Mesenteric fat pad (tissue), 1 donor: ENCODE measurements around the gene COL27A1. TPM values are rescaled to one million over a fixed set of nuclear protein-coding genes. Genes with fewer than 3 reads are reported as not detected.

Experiments used
- DNase-seq: peaks from one replicate; pipeline ENCODE4 v3.0.0-alpha.2; 2020; ENCODE audit warnings: low spot score
- total RNA-seq: library from RNA; stranded (reverse); fragmentation: NEBNext Ultra II Directional; extraction: Animal tissue kit (Norgen Biotek cat#: 25700); gene quantifications from one replicate; pipeline ENCODE4 v1.2.1, GENCODE V29; 2021
- donor health status: DM: yes; HTN: yes; CAD: no.

The COL27A1 gene
- total RNA-seq, 1 donor from 2014 or later, result 101 TPM

DNA sequence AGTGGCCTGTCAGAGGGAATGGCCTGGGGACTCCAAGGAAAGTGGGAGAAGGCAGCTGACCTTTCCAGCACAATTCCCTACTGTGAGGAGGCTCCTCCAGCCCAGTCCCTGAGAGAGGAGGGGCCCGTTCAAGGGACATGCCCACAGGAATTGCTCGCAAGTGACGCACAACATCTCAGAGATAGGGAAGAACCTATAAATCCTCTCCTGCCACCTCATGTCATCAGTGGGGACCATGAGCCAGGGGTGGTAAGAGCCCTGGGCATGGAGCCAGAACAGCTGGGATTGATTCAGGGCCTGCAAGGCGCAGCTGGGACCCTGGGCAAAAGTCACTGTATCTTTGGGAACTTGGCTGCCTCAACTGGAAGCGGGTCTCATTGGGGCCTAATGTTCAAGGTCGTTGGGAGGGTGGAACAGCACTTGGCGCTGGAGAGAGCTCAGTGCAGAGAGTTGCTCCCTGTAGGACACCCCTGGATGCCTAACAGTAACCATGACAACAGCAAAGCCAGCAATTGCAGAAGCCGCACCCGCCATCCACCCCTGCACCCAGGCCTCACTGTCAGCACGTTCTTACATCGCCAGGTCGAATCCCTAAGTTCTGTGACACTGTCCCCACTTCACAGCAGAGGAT, 126.3 kb downstream of the COL27A1 start:
- peak; percentile 88 for DNase-seq

DNA sequence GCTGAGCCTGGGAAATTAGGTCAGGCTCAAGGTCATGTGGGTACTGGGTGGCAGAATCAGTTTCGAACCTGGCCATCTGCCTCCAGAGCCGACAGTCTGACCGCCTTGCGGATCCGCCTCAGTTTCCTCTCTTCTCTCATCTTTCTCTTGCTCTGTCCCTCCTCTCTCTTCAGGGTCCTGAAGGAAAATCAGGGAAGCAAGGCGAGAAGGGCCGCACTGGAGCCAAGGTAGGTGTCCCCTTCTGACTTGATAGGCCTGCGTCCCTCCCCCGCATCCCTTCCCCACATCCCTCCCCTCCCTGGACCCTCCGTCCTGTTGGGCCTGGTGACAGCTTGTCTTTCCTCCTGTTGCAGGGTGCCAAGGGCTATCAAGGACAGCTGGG, 126.8 kb downstream of the COL27A1 start:
- no peak for DNase-seq

DNA sequence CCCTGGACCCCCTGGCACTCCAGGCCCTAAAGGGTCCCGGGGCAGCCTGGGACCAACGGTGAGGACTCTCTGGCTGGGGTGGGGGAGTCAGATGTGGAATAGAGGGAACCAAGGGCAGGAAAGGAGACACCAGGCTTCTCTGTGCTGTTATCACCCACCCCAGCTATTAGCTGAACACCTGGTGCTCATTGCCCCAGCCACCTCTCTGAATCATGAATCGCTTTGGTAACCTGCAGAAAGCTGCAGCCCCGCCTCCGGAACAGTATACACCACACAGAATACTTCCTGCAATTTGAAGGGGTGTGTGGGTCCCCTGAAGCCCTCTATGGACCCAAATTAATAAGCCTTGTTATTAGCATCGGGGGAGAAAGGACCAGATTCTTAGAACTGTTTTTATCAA, 127.2 kb downstream of the COL27A1 start:
- DNase-seq, result peak; percentile 74

DNA sequence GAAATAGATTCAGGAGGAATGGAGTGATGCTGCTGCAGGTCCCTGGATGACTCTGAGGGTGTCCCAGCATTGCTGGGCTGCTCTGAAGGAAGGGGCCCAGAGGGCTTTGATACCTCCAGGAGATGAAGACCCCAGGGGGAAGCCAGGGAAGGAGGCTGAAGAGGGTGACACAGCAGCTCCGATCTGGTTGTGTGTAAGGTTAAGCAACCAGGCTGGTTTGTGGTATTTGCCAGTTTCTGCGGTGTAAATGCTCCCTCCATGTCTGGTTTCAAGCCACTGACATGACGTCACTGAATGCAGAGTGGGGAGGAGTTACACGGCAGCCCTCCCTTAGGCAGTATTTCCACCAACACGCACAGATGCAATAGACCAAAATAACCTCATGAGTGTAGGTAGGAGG, 127.6 kb downstream of the COL27A1 start:
- peak; percentile 28 for DNase-seq

DNA sequence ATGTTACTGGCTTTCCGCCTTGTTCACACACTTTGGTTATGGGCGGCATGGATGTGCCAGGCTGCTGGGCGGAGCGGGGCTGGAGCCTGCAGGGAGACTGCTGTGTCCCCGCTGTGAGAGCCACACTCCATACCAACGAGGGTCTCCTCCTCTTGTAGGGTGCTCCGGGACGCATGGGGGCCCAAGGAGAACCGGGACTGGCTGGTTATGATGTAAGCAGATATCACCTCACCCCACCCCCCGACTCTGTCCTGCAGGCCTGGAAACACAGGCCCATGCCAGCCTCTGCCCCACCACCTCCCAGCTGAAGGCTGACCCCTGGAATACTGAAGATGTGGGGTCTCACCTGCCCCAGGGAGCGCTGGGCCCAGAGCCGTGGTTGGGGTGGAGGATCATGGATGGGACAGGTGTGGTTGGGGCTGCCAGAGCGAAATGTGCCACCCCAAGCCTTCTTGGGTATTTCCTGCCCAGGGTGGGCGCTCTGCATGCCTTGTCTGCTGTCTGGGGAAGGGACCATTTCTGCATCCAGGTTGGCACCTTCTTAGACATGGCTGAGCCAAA, 128.3 kb downstream of the COL27A1 start:
- DNase-seq, result peak; percentile 78

DNA sequence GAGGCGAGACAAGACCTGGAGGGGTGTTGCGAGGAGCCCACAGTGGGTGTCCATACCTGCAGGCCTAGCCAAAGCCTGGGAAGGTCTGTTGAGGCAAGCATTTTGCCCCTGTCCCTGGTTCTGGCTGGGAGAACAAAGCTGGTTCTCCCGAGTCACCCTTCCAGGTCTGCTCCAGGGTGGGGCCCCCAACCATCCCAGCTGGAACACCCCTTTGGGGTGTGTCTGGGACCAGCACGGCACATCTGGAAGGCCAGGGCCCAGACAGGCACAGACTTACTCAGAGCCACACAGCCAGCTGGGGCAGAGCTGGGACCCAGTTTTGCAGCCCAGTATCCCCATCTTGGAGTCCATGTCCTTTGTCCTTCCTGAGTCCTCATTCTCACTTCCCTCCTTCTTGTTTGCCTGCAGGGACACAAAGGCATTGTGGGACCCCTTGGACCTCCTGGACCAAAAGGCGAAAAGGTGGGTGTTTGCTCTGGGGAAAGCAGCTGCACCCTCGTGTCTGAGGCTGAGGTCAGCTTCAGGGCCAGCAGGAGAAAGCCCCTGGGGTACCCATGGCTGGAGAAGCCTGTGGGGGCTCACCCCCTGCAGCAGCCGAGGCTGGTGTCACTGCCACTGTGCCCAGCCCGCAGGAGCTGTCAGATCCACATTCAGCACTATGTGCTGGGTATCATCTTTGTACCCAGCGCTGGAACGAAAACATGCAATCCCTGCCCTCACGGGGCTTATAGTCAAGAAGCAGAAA, 129.2 kb downstream of the COL27A1 start:
- peak; percentile 89 for DNase-seq

DNA sequence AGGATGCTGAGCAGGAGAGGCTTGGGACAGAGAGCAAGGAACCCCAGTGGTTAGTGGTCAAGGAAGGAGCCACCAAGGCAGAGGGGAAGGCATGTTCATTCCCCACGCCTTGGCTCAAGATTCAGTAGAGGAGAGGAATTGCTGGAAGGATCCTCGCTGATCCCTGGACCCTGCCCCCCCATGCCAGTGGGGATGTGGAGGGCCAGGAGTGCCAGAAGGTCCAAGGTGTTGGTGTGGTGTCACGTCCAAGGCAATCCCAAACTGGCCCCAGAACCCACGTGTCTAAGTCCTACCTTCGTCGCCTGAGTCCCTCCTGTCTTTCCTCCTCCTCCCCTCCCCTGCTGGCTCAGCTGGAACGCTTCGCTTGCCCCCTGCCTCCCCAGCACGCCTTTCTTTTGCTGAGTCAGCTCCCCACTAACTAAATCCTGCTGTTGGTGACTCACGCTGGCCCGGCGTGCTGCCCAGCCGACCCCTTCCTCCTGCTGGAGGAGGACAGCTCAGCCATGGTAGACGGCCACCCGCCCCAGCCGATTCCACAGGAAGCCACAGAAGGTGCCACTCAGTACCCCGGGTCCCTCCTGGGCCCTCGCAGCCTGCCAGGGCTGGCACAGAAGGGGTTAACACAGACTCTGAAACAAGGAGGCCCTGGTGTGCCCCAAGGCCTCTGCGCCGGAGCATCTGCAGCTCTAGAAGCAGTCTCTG, 130.0 kb downstream of the COL27A1 start:
- DNase-seq, result peak; percentile 85

DNA sequence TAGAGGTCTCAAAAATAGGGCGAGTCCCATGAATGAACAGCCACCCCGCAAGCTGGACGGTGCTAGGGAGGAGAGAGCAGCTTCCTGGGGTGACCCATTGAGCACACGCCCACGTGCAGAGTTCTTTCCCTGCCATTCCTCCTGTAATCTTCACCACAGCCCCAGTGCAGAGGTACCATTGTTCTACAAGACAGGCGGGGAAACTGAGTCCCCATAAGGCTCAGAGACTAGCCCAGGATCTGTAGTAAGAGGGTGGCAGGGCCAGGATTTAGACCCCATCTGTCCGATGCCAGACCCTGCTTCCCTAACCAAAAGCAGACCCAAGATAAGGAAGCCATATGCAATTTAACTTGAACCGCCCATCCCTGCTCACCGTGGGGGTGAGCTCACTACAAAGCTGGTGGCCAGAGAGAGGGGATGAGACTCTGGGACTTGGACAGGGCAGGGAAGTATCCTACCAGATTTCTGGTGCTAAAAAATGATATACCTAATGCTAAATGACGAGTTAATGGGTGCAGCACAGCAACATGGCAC, 130.9 kb downstream of the COL27A1 start:
- peak; percentile 57 for DNase-seq

DNA sequence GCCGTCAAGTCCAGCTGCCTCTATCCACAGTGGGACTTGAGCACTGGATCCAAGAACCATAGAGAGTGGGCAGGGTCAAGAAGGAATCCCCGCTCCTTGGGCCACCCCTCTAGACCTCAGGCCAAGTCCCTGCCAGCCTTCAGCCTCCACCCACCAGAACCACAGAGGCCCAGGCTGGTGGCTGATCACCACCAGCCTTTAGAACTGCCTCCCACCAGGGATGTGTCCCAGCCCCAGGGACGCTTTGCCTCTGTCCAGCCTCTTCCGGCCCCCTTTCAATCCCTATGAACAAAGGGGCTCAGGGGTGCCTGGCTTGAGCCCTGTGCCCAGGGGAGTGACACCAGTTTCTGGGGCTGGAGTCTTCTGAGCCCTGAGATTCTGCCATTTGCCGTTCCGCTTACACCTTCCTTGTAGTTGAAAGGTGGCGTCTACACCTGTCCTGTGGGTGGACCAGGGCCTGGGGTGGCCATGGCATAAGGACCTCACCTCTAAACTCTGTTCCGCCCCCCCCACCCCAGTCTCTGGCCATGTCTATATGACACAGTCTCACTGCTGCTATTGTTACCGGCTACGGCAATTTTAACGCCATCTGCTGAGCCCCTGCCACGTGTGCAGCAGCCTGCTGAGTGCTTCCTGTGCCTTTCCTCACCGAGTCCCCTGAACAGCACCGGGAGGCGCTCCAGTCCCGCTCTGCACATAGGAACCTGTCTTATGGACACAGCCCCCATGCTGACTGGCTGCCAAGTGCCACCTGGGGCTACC, 131.8 kb downstream of the COL27A1 start:
- DNase-seq, result peak; percentile 78

DNA sequence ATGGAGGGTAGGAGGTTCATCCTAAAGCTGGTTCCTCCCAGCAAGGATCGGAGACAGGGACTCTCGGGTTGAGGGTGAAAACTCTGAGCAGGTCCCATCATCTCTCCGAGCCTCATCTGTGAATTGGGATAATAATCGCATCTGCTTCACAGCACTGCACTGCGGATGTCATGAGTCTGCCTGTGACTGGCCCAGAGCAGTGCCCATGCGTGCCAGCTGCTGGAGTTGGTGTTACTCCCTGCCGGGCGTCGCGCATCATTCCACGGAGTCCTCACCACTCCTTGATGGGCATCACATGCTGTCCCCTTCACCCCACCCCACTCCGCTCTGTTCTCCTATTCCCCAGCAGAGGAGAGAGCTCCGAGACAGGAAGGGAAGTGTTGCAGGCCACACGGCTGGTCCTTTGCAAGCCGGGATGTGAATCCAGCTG, 132.4 kb downstream of the COL27A1 start:
- DNase-seq, result peak; percentile 86

DNA sequence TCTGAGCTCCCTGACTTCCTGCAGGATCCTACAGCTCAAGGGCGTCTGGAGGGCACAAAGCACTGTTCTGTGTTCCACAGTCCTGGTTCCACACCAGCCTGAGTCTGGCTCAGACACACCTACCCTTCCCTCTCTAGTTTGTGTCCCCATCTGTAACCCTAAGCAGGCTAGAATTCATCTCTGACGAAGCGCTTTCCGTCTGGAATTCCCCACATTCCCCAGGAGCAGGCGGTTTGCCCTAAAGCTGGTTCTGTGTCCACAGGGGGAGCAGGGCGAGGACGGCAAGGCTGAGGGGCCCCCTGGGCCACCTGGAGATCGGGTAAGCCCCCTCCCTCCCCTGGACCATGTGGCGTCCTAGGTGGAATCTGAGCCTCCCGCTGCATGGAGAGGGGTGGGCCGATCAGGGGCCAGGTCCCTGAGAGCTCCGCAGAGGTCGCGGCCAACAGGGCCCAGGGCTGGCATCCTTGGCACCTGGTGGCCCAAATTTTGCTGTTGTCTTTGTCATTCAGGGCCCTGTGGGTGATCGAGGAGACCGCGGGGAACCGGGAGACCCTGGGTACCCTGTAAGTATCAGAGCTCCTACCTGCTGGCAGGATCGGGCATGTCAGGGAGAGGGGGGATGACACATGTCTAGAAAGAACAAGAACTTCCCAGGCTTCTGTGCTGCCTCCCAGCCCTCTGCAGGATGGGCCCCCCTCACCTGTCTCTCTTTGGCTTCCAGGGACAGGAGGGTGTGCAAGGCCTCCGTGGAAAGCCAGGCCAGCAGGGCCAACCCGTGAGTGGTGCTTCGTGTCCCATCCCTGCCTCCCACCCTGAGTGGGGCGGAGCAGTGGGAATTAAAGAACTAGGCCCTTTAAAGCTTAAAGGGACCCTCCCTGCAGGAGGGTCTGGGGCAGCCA, 133.1 kb downstream of the COL27A1 start:
- DNase-seq, result peak; percentile 81

DNA sequence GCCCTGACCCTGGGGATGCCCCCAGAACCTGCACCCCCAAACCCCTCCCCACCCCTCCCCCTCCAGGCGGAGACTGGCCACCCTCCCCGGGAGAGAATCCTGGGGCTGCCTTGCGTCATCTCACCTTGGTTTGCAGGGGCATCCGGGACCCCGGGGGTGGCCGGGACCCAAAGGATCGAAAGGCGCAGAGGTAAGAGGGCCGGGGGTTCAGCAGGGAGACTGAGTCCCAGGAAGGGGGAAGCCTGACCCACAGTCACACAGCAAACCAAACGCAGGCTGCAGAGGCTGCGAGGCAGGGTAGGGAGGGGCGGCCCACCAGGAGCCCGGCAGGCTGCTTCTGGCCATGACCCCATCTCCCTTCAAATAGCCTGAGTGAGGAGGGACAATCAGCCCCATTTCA, 133.8 kb downstream of the COL27A1 start:
- DNase-seq, result peak; percentile 78

DNA sequence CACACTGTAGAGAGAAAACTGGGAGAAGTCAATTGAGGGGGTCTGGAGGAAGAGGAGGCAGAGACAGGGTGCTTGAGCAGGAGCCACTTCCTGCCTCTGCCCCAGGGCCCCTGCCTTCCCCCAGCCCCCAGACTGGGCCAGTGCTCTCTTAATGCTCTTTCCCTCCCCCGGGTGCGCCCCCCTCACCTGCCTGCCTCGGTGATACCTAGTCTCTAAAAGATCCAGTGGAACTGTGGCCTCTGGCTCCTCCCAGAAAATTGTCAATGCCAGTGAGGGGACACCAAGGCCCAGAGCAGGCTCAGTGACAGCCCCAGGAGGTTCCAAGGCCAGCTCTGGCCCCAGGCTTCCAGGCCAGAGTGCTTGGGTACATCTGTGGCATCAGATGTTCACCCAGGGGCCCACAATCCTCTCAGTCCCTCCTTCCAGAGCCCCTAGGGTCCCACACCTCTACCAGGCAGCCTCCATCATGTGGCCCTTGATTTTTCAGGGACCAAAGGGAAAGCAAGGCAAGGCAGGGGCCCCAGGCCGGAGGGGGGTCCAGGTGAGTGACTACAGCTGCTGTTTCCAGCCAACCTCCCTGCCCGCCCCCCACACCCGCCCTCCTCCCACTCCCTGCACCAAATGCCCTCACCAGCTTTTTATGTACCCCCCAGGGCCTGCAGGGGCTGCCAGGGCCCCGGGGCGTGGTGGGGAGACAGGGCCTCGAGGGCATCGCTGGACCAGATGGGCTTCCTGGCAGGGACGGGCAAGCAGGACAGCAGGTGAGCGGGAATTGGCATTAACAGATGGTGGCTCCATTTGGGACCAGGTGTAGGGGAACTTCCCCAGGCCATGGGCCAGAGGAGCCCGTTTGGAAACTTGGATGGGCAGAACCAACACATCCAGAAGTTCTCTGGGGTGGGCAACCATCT, 134.5 kb downstream of the COL27A1 start:
- DNase-seq, result peak; percentile 75

DNA sequence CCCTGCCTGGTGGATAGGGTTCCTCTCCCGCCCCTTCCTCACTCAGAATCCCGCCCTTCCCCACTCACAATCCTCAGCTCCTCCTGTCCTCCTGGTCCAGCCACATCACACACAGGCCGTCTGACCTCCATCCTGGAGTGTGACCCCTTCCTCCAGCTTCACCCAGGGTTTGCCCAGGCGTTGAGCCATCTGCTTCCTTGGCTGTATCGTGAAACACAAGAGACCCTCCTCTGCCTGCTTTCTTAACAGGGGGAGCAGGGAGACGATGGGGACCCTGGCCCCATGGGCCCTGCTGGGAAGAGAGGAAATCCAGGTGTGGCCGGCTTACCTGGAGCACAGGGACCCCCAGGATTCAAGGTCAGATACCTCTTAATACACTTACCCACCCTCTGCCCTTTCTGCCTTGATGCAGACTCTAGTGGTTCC, 135.2 kb downstream of the COL27A1 start:
- DNase-seq, result peak; percentile 67

DNA sequence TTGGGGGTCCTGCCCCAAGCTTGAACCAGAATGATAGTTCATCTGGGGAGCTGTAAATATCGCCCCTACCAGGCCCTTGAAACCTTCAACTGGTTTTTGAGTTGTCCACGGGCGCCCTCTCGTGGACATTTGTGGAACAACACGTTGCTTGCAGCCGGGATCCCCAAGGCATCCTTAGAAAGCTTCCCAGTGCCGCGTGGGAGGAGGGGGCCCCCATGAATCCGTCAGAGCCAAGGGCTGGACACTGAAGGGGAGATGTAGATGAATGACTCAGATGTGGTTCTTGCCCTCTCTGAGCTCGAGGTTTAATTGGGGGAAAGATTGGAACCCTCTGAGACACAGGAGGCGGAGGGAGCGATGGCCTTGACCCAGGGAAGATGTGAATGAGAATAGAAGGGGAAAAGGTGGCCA, 135.7 kb downstream of the COL27A1 start:
- peak; percentile 93 for DNase-seq

DNA sequence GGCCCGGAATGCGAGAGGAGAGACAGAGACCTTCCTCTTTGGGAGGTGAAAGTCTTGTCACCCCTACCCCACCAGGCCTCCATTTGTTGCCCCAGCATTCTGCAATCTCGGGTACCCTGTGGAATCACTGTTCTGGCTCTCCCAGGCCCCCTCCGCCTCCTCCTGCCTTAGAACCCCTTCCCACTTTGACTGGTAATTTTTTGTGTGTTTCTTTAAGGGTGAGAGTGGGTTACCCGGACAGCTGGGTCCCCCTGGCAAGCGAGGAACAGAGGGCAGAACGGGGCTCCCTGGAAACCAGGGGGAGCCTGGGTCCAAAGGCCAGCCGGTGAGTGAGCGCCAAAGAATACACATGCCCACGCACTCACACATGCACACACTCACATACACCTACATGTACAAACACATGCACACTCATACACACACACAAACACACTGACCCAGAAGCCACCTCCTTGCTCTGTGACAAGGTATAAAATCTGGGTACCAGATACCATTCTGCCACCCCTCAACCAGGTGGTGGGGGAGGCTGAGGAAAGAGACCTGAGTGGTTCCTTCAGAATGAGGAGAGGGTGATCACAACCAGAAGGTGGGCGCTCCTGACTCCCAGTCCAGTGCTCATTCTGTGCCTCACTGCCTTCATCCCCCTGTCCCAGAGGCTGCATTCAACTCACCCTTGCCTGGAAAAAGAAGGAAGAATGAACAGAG, 136.7 kb downstream of the COL27A1 start:
- DNase-seq, result peak; percentile 57

DNA sequence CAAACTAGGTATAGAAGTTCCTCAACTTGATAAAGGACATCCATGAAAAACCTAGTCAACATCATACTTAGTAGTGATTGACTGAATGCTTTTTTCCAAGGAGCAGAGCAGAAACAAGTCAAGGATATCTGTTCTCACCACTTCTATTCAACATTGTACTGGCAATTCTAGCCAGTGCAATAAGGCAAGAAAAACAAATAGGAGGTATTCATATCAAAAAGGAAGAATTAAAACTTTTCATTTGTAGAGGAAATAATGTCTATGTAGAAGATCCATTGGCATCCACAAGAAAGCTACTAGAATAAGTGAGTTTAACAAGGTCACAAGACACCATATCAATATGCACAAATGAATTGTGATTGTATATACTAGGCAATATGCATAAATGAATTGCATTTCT, 139.3 kb downstream of the COL27A1 start:
- DNase-seq, result no peak

DNA sequence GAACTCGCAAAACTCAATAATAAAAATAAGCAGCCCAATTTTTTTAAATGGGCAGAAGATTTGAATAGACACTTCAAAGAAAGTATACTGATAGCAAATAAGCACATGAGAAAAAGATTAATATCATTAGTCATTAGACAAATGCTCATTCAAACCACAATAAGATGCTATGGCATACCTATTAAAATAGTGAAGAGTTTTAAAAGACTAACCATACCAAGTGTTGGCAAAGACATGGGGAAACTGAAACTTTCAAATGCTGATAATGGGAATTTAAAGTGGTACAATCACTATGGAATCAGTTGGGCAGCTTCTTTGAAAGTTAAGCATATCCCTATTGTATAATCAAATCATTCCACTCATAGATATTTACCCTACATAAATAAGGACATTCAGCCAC, 141.0 kb downstream of the COL27A1 start:
- no peak for DNase-seq
